GM18873 (cell line): ENCODE results near the gene MEGF11.
"Not testable (repeated sequence)": the region's sequence is repeated elsewhere in the genome, so short reads cannot be mapped to it uniquely, and the experiment has no call there.

Experiments used
- ATAC-seq: cut with Tn5 transposase; IDR thresholded peaks from one replicate; pipeline ENCODE4 v1.9.1; 2021; ENCODE audit warnings: mild to moderate bottlenecking, moderate library complexity, moderate number of reproducible peaks; ENCODE audit not compliant: unreplicated experiment, low FRiP score

The MEGF11 gene

DNA sequence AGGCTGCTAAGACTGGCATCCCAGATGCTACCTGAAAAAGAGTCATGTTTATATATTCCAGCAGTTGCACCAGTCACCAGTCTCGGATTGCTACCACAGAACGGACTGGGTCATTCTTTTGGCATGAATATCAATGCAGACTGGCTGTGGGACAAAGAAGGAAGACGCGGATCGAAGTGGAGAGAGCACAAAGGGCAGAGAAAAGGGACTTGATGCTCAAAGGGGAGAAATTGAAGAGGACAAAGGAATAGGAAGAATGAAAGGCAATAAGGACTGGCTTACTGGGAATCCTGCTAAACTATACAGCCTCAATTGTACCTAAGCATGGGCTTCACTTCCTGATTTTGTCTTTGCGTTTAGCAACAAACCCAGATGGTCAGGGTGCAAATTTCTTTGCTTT, 24.5 kb upstream of the MEGF11 start:
- no peak for ATAC-seq

DNA sequence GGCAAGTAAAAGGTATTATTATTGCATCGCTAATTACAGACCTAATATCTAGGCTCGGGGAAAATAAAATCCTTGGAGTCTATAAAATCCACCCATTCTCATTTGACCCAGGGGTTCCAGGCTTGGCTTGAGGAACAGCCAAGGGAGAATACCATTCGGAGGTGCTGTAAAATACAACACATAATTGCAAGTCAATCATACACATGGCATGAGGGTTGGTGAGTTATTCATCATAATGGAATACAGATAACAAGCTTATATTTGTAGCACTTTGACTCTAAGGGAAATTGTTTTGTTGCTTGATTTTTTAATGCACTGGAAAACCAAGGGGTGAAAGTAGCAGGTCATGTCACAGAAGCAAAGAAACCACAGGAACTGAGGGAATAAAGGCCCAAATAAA, 23.0 kb upstream of the MEGF11 start:
- ATAC-seq, result no peak

DNA sequence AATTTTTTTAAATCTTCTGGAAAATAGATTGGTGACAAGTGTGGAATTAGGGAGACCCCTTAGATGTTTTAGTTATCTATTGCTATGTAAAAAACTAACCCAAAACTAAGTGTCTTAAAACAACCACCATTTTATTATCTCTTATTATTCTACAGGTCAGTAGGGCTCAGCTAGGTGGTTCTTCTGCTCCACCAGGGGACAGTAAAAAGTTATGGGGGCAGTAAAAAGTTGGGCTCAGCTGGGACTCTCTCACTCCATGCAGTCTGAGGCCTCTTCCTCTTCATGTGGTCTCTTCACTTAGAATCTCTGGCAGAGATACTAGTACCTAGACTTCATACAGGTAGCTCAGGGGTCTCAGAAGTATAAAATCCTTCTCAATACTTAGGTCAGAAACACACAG, 21.8 kb upstream of the MEGF11 start:
- no peak for ATAC-seq

DNA sequence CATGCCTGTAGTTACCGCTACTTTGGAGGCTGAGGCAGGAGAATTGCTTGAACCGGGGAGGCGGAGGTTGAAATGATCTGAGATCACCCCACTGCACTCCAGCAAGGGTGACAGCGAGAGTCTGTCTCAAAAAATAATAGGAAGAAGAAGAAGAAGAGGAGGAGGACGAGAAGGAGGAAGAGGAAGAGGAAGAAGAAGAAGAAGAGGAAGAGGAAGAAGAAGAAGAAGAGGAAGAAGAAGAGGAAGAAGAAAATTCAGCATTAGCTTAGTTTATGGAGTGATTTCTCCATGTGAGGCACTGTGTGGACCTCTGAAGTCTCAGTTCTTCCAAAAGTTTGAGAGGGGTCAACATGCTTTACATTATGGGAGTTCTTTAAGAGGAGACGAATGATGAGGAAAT, 17.4 kb upstream of the MEGF11 start:
- ATAC-seq, result no peak

DNA sequence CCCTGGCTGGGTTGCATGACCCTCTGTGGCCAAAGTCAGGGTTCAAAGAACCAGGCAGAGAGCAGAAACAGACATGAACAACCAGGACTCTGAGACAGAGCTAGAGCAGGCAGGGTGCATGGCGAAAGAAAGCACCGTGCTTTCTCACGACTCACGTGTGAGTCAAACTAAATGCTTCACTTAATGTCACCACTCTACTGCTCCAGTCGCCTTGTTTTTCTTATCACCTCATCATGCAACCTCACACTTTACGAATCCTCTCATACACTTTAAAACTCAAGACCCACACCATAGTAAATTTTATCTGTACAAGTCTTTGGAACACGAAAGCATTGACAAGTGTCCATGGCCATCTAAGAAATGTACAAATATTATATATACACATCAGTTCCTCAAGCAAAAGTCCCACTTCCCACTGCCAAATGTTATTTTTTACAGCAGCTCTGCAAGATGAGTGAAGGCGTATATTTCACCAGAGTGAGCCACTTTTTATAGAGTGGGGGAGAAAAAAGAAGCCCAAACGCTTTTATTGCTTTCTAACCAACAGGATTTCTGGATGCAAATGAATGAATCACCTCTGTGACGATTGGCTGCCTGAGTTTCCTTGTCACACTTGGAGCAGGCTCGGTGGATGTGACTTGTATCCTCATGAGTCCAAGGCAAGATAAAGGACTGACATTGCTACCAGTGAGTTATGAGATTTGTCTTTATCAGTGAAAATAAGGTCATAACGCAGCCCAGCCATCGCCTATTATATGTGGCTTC, 16.0 kb upstream of the MEGF11 start:
- ATAC-seq, result no peak

DNA sequence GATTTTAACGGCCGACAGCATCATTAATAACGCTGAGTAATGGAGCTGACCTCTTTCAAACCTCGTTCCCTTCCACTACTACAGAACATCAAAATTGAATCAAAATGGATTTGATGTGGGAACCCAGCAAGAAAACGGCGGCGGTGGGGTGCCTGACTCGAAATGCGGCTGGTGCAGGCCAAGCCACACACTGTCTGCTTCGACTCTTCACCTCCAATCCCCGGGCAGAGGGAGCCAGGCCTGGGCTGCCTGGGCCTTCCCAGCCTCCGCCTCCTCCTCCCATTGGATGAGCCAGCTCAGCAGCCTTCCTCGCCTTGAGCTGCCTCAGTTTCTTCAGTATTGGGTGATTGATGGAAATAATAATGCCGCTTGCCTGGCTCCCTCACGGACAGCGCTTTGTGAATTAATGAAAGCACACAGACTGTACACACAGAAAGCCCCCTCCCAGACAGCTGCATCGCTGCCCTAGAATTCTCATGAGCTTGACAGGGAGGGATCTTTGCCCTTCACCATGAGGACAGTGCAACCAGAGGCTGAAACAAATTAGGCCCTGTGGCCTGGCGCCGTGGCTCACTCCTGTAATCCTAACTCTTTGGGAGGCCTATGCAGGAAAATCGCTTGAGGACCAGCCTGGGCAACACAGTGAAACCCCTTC, 11.4 kb upstream of the MEGF11 start:
- ATAC-seq, result no peak

DNA sequence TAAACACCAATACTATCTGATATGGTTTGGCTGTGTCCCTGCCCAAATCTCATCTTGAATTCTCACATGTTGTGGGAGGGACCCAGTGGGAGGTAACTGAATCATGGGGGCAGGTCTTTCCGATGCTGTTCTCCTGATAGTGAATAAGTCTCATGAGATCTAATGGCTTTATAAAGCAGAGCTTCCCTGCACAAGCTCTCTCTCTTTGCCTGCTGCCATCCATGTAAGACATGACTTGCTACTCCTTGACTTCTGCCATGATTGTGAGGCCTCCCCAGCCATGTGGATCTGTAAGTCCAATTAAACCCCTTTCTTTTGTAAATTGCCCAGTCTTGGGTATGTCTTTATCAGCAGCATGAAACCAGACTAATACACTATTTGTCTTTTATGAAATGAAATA, 9.3 kb upstream of the MEGF11 start:
- ATAC-seq, result not testable (repeated sequence)

DNA sequence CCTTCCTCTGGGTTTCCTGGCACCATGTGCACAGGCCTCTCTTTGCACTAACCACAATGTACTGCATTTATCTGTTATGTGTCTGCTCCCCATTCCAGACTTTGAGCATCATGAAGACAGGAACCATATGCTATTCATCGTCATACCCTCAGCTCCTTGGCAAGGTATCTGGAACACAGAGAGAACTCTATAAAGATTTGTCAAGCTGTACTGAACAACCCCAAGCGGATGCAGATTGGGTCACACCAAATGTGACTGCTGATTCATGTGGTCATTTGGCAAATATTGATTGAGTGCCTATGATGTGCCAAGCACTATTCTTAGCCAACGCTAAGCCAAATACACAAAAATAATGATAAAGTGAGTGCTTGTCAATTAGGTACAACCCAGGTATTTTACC, 7.5 kb upstream of the MEGF11 start:
- no peak for ATAC-seq

DNA sequence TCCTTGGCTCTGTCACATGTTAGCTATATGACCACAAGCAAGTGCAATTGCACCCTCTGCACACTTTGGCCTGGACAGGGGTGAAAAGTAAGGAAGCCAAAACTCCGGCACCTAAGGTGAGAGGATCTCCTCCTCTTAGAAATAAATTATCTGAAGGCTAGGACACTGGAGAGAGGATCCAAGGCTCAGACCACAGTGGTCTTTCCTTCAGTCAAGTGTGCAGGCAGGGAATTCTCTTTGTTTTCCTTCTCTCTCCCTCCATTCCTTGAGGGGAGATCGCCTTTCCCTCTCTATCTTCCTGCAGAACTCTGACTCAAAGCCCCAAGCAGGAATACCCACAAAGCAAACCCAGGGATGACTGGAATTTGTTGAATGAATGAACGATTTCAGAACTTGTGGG, 3.1 kb upstream of the MEGF11 start:
- no peak for ATAC-seq

DNA sequence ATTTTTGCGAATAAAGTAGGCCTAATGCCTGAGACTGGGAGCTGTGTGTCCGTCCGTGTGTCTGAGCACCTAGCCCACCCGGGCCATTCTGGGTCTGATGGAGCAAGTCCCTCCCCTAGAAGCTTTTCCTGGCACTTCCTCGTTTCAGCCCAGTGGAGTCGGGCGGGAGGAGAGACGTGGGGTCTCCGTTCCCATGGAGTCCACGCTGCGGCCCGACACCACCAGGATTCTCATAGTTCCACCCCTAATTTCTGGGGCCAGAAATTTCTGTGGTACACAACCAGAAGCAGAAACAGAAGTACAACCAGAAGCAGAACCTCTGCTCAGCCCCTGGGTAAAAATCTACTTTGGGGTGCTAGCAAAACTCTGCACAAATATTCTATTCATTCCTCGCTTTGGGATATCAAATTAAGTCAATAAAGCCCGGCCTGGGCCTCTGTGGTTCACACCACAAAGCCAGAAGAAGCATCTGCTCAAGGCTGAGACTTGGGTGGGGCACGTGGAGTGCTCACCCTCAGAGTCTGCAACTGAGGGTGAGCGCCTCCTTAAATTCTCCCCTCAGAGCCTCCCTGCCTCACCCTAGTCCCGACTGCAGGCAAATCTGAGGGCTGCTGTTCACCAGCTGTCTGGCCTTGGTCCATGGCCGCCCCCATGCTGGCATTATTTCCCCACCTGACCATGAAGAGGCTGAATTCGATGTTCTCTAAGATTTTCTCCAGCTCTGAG, 1.6 kb upstream of the MEGF11 start:
- no peak for ATAC-seq

DNA sequence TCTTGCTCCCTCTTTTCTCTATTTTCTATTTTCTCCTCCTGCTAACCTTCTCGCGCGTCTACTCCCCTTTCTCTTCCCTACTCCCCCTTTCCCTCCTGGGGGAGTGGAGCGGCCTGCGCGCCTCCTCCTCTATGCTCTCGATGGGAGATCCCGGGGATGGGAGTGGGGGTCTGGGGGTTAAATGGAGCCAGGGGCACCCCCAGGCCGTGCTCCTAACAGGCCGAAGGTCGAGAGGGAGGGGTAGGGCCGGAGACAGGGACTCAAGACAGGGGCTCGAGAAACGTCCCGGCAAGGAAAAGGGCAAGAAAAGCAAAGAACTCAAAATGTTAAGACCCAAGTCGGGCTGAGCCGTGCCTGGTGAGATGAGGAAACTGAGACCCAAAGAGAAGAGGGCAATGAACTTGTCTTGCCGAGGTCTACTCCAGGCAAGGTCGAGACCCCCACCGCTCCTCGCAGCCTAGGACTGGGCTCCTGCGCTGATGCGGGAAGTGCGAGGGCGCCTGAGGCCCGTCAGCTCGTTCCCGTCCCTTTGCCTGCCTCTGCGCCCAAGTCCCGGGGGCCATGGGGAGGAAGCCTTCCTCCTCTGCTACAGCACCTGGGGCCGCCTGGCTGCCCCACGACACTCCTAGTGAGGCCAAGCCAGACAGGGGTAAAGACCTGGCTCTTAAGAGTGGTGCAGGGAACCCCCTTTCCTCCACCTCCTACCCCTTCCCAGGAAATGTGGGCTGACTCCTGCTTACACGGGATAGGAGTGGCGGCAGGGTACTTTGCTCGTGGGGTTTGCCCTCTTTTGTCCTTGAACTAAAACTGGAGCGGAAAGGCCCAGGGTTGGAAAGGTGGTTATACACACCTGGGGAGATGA, 770 bp upstream of the MEGF11 start:
- no peak for ATAC-seq

DNA sequence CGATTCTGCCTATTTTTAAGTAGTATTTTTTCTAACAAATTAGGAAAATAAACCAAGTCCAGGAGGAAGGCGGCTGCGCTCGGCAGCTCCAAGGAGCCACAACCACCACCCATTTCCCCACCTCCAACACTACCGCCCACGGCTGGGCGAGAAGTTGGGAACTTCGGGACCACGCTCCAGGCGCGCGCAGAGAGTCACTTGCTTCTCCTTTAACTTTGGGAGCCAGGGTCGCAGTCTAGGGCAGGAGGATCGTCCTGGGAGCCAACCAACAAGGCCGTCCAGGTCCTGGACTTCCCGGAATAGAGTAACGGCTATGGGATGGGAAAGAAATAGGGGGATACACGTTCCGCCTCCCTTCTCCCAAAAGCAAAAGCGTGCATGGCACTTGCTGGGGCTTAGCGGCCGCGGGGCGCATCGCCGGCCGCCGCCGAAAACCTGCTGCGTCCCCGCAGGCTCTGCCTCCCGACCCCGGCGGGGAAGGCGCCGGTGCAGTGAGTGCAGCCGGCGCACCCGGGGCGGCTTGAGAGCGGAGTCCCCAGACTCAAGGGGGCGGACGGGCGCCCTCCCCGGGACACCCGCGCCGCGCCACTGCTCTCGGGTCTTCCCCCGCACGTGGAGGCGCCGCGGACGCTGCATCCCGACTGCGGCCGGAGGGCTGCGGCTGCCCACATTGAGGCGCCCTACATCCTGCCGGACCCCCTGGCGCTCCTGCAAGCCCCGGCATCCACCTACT, 699 bp downstream of the MEGF11 start:
- ATAC-seq, result no peak

DNA sequence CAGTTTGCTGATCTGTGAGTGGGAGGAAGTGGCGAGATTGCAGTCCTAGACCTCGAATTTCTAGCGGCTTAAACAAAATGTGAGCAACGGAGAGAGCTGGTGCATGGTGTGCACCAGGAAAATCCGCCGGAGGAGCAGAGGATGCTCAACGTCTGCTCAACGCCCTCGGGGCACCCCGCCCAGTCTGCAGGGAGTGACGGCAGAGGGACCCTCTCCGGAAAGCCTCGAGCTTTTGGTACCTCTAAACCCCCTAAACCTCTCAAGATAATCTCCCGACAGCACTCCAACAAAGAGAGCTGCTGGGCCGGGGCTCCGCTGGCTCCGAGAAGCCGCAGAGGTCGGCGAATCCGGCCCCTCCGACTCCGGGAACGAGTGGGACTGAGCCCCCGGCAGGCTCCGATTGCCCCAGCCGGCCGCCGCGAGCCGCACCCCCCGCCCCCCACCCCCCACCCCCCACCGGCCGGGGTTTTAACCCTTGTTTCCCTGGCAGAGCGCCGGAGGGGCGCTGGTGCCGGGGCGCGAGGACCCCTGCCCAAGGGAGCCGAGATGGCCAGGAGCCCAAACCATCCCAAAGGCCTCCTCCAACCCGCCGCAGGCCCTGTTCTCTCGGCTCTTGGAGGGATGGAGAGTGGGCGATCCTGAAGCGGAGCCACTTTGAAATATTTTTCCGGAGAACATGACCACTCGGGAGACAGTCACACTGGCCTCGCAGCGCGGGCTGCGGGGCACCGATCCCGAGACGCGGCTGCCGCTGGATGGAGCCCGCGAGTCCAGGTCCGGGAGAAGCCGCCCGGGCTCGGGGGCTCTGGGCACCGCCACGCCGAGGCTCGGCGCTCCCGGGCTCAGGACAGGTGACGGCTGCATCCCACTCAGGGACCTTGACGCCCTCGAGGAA, 1.5 kb downstream of the MEGF11 start:
- ATAC-seq, result no peak

DNA sequence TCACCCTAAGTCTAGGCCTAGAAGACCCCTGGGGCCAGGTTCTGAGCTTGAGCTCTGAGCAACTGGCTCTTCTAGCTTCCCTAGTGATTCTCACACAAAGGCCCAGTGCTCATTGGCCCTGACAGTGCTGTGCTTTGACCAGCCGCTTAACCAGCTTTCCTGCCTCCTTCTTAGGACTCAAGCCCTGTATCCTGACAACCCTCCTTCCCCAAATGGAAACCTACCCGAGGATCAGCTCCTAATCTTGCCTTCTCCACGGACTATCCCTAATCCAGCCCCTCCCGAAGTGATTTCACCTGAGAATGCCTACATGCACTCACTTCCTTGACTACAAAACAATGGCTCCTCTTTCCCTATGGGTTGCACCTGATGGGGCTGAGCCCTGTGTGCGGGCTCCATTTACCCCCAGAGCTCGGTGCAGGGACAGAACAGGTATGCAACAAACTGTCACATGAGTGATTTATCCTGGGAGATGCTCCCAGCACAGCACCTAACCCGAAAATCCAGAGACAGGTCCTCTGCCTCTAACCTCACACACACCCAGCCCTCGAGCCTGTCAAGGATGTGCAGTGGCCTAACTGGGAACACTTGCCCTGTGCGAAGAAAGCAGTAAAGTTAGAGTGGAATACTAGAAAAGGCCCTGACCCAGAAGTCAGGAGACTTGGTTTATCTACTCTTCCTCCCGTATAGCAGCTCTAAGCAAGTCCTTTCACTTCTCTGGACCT, 2.3 kb downstream of the MEGF11 start:
- ATAC-seq, result no peak

DNA sequence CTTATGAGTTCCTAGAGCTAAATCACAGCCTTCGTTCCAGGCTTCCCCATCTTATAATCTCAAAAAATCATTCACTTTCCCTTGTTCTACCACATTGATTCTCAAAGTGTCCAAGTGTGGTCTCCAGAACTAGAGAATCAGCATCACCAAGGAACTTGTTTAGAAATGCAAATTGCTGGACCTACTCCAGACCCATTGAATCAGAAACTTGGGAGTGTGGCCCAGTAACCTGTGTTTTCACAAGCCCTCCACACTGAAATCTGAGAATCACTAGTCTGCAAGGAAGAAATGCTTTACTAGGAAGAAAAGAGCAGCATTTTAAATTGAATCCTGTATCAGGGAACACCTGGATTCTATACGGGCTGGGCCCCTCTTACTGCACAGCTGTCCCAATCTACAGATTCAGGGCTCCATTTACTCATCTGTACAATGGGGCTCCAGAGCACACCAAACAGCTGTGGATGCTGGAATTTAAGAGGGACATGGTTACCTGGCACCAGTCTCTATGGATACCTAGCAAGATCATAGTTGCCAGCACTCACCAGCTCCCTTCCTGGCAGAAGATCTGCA, 3.9 kb downstream of the MEGF11 start:
- ATAC-seq, result no peak

DNA sequence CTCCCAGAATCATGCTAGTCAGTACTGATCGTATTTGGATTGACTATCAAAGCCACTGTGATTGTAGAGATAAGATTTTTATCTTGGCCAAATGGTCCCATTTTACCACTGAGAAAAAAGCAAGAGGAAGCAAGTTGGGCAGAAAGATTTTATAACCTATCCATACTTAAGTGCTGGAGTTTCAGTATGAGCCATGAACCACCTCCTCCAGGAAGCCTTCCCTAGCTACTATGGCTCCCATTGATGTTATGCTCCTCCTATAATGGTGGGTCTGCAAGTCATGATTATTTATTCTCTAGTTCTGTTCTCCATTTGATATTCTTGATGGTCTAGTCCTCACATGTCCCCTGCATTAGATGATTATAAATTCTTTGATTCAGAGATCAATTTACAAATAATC, 6.6 kb downstream of the MEGF11 start:
- ATAC-seq, result no peak

DNA sequence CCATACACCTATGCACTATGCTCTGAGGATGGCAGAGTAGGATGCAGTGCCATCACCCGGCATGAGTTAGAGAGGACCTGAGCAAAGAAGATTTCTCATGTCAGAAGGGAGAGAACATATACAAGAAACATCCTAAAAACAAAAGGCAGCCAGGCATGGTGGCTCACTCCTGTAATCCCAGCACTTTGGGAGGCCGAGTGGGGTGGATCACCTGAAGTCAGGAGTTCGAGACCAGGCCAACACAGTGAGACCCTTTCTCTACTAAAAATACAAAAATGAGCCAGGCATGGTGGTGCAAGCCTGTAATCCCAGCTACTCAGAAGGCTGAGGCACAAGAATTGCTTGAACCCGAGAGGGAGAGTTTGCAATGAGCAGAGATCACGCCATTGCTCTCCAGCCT, 7.7 kb downstream of the MEGF11 start:
- not testable (repeated sequence) for ATAC-seq

DNA sequence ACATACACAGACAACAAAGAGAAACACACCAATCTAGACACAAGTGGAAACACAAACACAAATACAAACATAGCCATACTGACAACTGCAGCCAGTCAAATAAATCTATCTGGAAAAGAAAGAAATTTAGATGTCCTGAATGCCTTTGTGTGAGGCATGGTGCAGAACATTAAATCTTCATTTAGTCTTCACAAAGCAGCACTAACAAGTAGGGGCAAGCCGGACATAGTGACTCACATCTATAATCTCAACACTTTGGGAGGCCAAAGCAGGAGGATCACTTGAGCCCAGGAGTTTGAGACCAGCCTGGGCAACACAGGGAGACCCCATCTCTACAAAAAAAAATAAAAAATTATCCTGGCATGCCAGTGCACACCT, 11.7 kb downstream of the MEGF11 start:
- ATAC-seq, result no peak
